ENCODE results near the gene CAPSL. TPM values are rescaled to one million over a fixed set of nuclear protein-coding genes. Genes with fewer than 3 reads are reported as not detected.

Gene CAPSL
- total and polyA plus RNA-seq, 2 of the 8 experiments (the other 6 are each of a cell fraction or from before 2014, with no cell fraction given), result not detected

- H2BK120ac ChIP-seq (replicated peaks; ENCODE audit: low read depth, low read length), result no peak overlapping the region
- TF ChIP-seq EZH2 (IDR thresholded peaks at IDR 0.05; ENCODE audit: low read depth, low read length, severe bottlenecking), result no peak
- no peak for TF ChIP-seq CBX5 (IDR thresholded peaks at IDR 0.05; ENCODE audit: low read depth, low read length)
- no peak for TF ChIP-seq SP2 (IDR thresholded peaks at IDR 0.05; ENCODE audit: low read length)
- no peak for TF ChIP-seq MAFK (IDR thresholded peaks at IDR 0.05; ENCODE audit: low read depth, low read length)
- no peak overlapping the region for H2BK5ac ChIP-seq (ENCODE audit: low read depth, low read length)
- H3K9me3 ChIP-seq (ENCODE audit: insufficient read depth in 2 of 2, low read depth in 1 of 2, low read length in 1 of 2), result peaks cover 14% of the 10 kb centered on the region in 2 experiments
- no peaks in the 10 kb centered on the region for H3K79me1 ChIP-seq (ENCODE audit: low read depth, low read length)
- H3K23me2 ChIP-seq (ENCODE audit: low read depth, low read length), result no peaks in the 10 kb centered on the region
- H3K27ac ChIP-seq (ENCODE audit: low read depth, low read length), result no peak overlapping the region
- H3K18ac ChIP-seq (ENCODE audit: extremely low read depth, low read length), result no peak overlapping the region
- no peak overlapping the region for H2BK15ac ChIP-seq (ENCODE audit: low read length)
- H4K5ac ChIP-seq (ENCODE audit: insufficient read length, low read depth, low read length), result no peak overlapping the region
- H2BK12ac ChIP-seq (ENCODE audit: low read depth, low read length), result no peak overlapping the region
- no peaks in the 10 kb centered on the region for H4K20me1 ChIP-seq (replicated peaks in 1 of 2; ENCODE audit: control insufficient read depth in 1 of 2, insufficient read depth in 2 of 2, low read length in 2 of 2)
- no peak overlapping the region for H4K8ac ChIP-seq (ENCODE audit: extremely low read depth, insufficient read depth, low read length)
- ChIA-PET CTCF (ENCODE audit: partially characterized antibody) (interaction anchor here (1.0 to 2.5 kb wide), 4 partner anchors 11 to 107 kb away, joined by 3 to 8 read pairs (median 4); no protein-coding TSS in a partner anchor), POLR2A (ENCODE audit: partially characterized antibody) (no interaction called here)
- H2AK5ac ChIP-seq (ENCODE audit: low read depth, low read length), result no peak overlapping the region
- H3K23ac ChIP-seq (ENCODE audit: insufficient read length), result no peak overlapping the region
- H2BK20ac ChIP-seq (ENCODE audit: low read length), result no peak overlapping the region
- no peaks in the 10 kb centered on the region for H3K36me3 ChIP-seq (ENCODE audit: control insufficient read depth in 2 of 4, insufficient read depth in 4 of 4, low read length in 3 of 4)
- no peak overlapping the region for H3K14ac ChIP-seq (ENCODE audit: insufficient read length)
- no peak for DNase-seq (ENCODE audit: low read depth in 1 of 2, low spot score in 2 of 2)
- no peak overlapping the region for H3K4me3 ChIP-seq (ENCODE audit: extremely low read depth in 1 of 4, insufficient read depth in 2 of 4, low read depth in 3 of 4, low read length in 4 of 4)
- H3K4ac ChIP-seq (replicated peaks; ENCODE audit: insufficient read length, low read depth, low read length), result no peak overlapping the region
- WGBS, 2 experiments (ENCODE audit: extremely low coverage in 1 of 2, insufficient coverage in 1 of 2, insufficient read length in 1 of 2, insufficient replicate concordance in 2 of 2, low coverage in 1 of 2, low lambda C conversion rate in 2 of 2, missing lambda C conversion rate in 1 of 2), result 77% methylated on average over 7 of the region's 7 CpGs; no CpG with 5 or more reads in 1 of the 2 experiments
- H3K9ac ChIP-seq (replicated peaks in 1 of 4; ENCODE audit: extremely low read depth in 1 of 4, low read depth in 3 of 4, low read length in 3 of 4), result no peak overlapping the region
- H3K4me2 ChIP-seq (ENCODE audit: insufficient read depth in 1 of 2, low read depth in 2 of 2, low read length in 2 of 2), result no peak overlapping the region
- no peaks in the 10 kb centered on the region for H3K4me1 ChIP-seq (replicated peaks in 1 of 4; ENCODE audit: control insufficient read depth in 3 of 4, insufficient read depth in 4 of 4, low read length in 3 of 4)
- no peaks in the 10 kb centered on the region for H3K79me2 ChIP-seq (ENCODE audit: control insufficient read depth in 1 of 2, insufficient read depth in 2 of 2, low read length in 2 of 2)
- no peak overlapping the region for H3K56ac ChIP-seq (replicated peaks; ENCODE audit: insufficient read length, low read depth, low read length)
- H2AFZ ChIP-seq (ENCODE audit: low read length), result no peak overlapping the region
- H3K27me3 ChIP-seq (replicated peaks in 1 of 4; ENCODE audit: control insufficient read depth in 3 of 4, extremely low read depth in 1 of 4, insufficient read depth in 3 of 4, low read length in 3 of 4), result no peaks in the 10 kb centered on the region; a peak in 1 of 7 replicates
- no peak for FAIRE-seq
- H4K91ac ChIP-seq (replicated peaks; ENCODE audit: insufficient read length, low read length), result no peak overlapping the region
Measured at GRCh38 chr5:35960328-35960727, 21.9 kb upstream of the CAPSL start.
